GM12878 (cell line): Measurements from ENCODE around the gene GNG12. TPM values are rescaled to one million over a fixed set of nuclear protein-coding genes. Genes with fewer than 3 reads are reported as not detected.

Source experiments
- CBFB ChIP-seq: IDR thresholded peaks from 2 replicates; pipeline ENCODE4 v1.6.1; 2016; ENCODE audit warnings: antibody characterized with exemption, low read depth
- CEBPB ChIP-seq, 2 experiments: fragments of 150-350 bp in 1 of 2; IDR thresholded peaks; 2 replicates each; pipeline ENCODE4 v1.6.1; 2012 to 2014; ENCODE audit warnings: low read depth in 2 of 2, low read length in 2 of 2, borderline replicate concordance in 1 of 2, inconsistent platforms in 1 of 2
- DPF2 ChIP-seq: fragments of 450-650 bp; IDR thresholded peaks from 2 replicates; pipeline ENCODE4 v1.6.1; 2017; ENCODE audit warnings: mild to moderate bottlenecking
- EGR1 ChIP-seq, 2 experiments: IDR thresholded peaks; 1 replicate in 1 of 2; 2 replicates in 1 of 2; pipeline ENCODE4 v1.6.1; 2011 to 2012; ENCODE audit warnings: low read depth in 2 of 2, low read length in 2 of 2, borderline replicate concordance in 1 of 2, mild to moderate bottlenecking in 1 of 2, moderate library complexity in 1 of 2
- ESRRA ChIP-seq: IDR thresholded peaks from 2 replicates; pipeline ENCODE4 v1.6.1; 2012; ENCODE audit warnings: mild to moderate bottlenecking, low read length, improper control_type of control experiment
- EZH2 ChIP-seq: IDR thresholded peaks from 2 replicates; pipeline ENCODE4 v1.6.1; 2012; ENCODE audit warnings: low read depth, mild to moderate bottlenecking, control low read depth, inconsistent platforms, low read length, borderline replicate concordance; ENCODE audit not compliant: control insufficient read depth
- IKZF1 ChIP-seq: fragments of 450-650 bp; conservative IDR thresholded peaks from 2 replicates; pipeline ENCODE4 v1.6.1; 2017; ENCODE audit warnings: antibody characterized with exemption, mild to moderate bottlenecking
- IRF4 ChIP-seq: IDR thresholded peaks from 2 replicates; pipeline ENCODE4 v1.6.1; 2011; ENCODE audit warnings: low read depth, low read length
- NFIC ChIP-seq: IDR thresholded peaks from 2 replicates; pipeline ENCODE4 v1.6.1; 2012; ENCODE audit warnings: low read depth, mild to moderate bottlenecking, inconsistent platforms, low read length, moderate library complexity
- NR2F1 ChIP-seq: fragments of 450-650 bp; conservative IDR thresholded peaks from 2 replicates; pipeline ENCODE4 v1.6.1; 2017; ENCODE audit warnings: mild to moderate bottlenecking
- RUNX3 ChIP-seq: IDR thresholded peaks from 2 replicates; pipeline ENCODE4 v1.6.1; 2012; ENCODE audit warnings: low read length, inconsistent platforms
- SREBF1 ChIP-seq: IDR thresholded peaks from 2 replicates; pipeline ENCODE4 v1.6.1; 2012; ENCODE audit warnings: mild to moderate bottlenecking, low read length
- ZNF592 ChIP-seq: fragments of 450-650 bp; IDR thresholded peaks from 2 replicates; pipeline ENCODE4 v1.6.1; 2017; ENCODE audit warnings: mild to moderate bottlenecking, moderate library complexity
- polyA plus RNA-seq, 11 experiments: library from polyadenylated mRNA; depleted of rRNA in 4 of 11; unstranded in 6 of 11; stranded (reverse) in 5 of 11; fragments of >200 nt; fragmentation: Nextera tagmentation in 4 of 11; fragmentation: Illumina TruSeq in 1 of 11; extraction: Ambion mirVana in 4 of 11; extraction: Trizol in 1 of 11; gene quantifications; 1 replicate in 1 of 11; 2 replicates in 10 of 11; pipeline versions ENCODE4 v1.2.1 to v1.2.3, GENCODE V29; 2011 to 2016; ENCODE audit warnings: inconsistent platforms in 2 of 11, missing spikeins in 2 of 11, low read depth in 1 of 11
- total RNA-seq, 4 experiments: library from RNA; depleted of rRNA in 3 of 4; stranded (reverse); fragments of >200 nt in 3 of 4; fragmentation: Illumina TruSeq in 1 of 4; extraction: Trizol in 1 of 4; gene quantifications; 2 replicates each; pipeline versions ENCODE4 v1.2.1 to v1.2.3, GENCODE V29; 2013 to 2021
- TF ChIP-seq, protein P1 (sequence below): fragments of 450-650 bp; conservative IDR thresholded peaks from 2 replicates; pipeline ENCODE4 v1.6.1; 2017; ENCODE audit warnings: mild to moderate bottlenecking, moderate library complexity
- TF ChIP-seq, protein P2 (sequence below), 3 experiments: IDR thresholded peaks in 2 of 3; conservative IDR thresholded peaks in 1 of 3; 2 replicates each; pipeline ENCODE4 v1.5.1; 2011; ENCODE audit warnings: low read depth in 3 of 3, low read length in 3 of 3, mild to moderate bottlenecking in 3 of 3, control low read depth in 2 of 3, moderate library complexity in 2 of 3, inconsistent platforms in 1 of 3, mixed read lengths in 1 of 3; ENCODE audit not compliant: control insufficient read depth in 2 of 3, insufficient read depth in 1 of 3; ENCODE audit errors: extremely low read depth in 1 of 3
- TF ChIP-seq, protein P3 (sequence below): fragments of 150-350 bp; IDR thresholded peaks from 2 replicates; pipeline ENCODE4 v1.6.1; 2016; ENCODE audit warnings: low read depth, low read length

Gene GNG12
- total and polyA plus RNA-seq, 10 of the 15 experiments (the other 5 are each of a cell fraction or from before 2014, with no cell fraction given): 0.22 to 32.8 (median 0.35) TPM

DNA sequence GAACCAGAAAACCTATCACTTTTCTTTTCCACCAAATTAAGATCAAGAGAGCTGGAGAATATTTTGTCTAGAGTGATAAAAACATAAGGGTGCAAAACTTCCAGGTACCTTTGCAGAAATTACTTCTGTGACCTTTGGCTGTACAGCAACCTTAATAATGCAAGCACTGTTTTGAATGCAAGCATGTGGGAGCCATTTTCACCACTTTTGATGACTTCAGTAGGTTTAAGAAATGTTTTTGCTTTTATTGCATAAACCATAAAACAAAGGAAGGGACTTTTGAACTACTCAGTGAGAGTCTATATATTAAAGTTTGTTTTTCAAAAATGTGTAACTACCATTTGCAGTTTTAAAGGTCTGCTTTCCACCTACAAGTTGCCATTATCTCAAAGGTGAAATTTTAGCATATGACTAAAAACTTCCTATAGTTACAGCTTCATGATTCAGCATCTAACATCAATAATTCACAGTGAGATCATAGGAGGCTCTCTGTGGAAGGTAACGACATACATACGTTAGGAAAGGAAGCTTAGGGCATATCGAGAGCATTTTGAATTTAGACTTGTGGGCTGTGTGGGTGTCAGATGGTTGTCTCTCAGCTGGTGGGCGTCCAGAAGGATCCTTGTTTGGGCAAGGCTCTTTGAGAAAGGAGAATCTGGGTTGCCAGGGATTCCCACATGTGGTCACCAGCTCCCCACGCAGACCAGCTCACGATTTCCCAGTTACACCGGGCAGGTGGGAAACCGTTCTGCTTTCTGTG lies 149.3 kb downstream of the GNG12 start (continued):
- no peak for TF ChIP-seq ZNF592
- no peak for TF ChIP-seq EZH2
- TF ChIP-seq ESRRA: no peak
- TF ChIP-seq, protein P1, sequence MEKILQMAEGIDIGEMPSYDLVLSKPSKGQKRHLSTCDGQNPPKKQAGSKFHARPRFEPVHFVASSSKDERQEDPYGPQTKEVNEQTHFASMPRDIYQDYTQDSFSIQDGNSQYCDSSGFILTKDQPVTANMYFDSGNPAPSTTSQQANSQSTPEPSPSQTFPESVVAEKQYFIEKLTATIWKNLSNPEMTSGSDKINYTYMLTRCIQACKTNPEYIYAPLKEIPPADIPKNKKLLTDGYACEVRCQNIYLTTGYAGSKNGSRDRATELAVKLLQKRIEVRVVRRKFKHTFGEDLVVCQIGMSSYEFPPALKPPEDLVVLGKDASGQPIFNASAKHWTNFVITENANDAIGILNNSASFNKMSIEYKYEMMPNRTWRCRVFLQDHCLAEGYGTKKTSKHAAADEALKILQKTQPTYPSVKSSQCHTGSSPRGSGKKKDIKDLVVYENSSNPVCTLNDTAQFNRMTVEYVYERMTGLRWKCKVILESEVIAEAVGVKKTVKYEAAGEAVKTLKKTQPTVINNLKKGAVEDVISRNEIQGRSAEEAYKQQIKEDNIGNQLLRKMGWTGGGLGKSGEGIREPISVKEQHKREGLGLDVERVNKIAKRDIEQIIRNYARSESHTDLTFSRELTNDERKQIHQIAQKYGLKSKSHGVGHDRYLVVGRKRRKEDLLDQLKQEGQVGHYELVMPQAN: no peak
- TF ChIP-seq CEBPB (IDR thresholded peaks at IDR 0.05; ENCODE audit: borderline replicate concordance in 1 of 2, low read depth in 2 of 2, low read length in 2 of 2): no peak
- no peak for TF ChIP-seq IRF4
- TF ChIP-seq, protein P2, sequence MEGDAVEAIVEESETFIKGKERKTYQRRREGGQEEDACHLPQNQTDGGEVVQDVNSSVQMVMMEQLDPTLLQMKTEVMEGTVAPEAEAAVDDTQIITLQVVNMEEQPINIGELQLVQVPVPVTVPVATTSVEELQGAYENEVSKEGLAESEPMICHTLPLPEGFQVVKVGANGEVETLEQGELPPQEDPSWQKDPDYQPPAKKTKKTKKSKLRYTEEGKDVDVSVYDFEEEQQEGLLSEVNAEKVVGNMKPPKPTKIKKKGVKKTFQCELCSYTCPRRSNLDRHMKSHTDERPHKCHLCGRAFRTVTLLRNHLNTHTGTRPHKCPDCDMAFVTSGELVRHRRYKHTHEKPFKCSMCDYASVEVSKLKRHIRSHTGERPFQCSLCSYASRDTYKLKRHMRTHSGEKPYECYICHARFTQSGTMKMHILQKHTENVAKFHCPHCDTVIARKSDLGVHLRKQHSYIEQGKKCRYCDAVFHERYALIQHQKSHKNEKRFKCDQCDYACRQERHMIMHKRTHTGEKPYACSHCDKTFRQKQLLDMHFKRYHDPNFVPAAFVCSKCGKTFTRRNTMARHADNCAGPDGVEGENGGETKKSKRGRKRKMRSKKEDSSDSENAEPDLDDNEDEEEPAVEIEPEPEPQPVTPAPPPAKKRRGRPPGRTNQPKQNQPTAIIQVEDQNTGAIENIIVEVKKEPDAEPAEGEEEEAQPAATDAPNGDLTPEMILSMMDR (IDR thresholded peaks at IDR 0.05 in 2 of 3, conservative IDR thresholded peaks at IDR 0.05 in 1 of 3; ENCODE audit: control insufficient read depth in 2 of 3, extremely low read depth in 1 of 3, insufficient read depth in 1 of 3, low read depth in 3 of 3, low read length in 3 of 3): no peak
- peak in 1 of 2 experiments; percentile 49; a peak in 1 of 3 replicates for TF ChIP-seq EGR1 (IDR thresholded peaks at IDR 0.05; ENCODE audit: borderline replicate concordance in 1 of 2, low read depth in 2 of 2, low read length in 2 of 2)
- peak; percentile 43; the same call in 1 of the 2 replicates for TF ChIP-seq RUNX3
- no peak for TF ChIP-seq SREBF1
- peak; percentile 42 for TF ChIP-seq IKZF1
- no peak for TF ChIP-seq CBFB
- peak; percentile 51; the same call in 1 of the 2 replicates for TF ChIP-seq NFIC
- TF ChIP-seq NR2F1: no peak
- TF ChIP-seq, protein P3, sequence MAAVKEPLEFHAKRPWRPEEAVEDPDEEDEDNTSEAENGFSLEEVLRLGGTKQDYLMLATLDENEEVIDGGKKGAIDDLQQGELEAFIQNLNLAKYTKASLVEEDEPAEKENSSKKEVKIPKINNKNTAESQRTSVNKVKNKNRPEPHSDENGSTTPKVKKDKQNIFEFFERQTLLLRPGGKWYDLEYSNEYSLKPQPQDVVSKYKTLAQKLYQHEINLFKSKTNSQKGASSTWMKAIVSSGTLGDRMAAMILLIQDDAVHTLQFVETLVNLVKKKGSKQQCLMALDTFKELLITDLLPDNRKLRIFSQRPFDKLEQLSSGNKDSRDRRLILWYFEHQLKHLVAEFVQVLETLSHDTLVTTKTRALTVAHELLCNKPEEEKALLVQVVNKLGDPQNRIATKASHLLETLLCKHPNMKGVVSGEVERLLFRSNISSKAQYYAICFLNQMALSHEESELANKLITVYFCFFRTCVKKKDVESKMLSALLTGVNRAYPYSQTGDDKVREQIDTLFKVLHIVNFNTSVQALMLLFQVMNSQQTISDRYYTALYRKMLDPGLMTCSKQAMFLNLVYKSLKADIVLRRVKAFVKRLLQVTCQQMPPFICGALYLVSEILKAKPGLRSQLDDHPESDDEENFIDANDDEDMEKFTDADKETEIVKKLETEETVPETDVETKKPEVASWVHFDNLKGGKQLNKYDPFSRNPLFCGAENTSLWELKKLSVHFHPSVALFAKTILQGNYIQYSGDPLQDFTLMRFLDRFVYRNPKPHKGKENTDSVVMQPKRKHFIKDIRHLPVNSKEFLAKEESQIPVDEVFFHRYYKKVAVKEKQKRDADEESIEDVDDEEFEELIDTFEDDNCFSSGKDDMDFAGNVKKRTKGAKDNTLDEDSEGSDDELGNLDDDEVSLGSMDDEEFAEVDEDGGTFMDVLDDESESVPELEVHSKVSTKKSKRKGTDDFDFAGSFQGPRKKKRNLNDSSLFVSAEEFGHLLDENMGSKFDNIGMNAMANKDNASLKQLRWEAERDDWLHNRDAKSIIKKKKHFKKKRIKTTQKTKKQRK: no peak
- TF ChIP-seq DPF2: no peak
